DMS114 treated with DMSO at 0.1 percent for 48 hours (cell line): ENCODE results near the gene NFIL3.
A peak's percentile ranks its signal among the peaks of the same experiment; 100 is the strongest.
"Not testable (repeated sequence)": the region's sequence is repeated elsewhere in the genome, so short reads cannot be mapped to it uniquely, and the experiment has no call there.

Experiments
- DNase-seq: peaks from one replicate; lab custom pipeline; 2025; ENCODE audit not compliant: unreplicated experiment; lab: John Stamatoyannopoulos, UW

The NFIL3 gene, protein sequence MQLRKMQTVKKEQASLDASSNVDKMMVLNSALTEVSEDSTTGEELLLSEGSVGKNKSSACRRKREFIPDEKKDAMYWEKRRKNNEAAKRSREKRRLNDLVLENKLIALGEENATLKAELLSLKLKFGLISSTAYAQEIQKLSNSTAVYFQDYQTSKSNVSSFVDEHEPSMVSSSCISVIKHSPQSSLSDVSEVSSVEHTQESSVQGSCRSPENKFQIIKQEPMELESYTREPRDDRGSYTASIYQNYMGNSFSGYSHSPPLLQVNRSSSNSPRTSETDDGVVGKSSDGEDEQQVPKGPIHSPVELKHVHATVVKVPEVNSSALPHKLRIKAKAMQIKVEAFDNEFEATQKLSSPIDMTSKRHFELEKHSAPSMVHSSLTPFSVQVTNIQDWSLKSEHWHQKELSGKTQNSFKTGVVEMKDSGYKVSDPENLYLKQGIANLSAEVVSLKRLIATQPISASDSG

DNA sequence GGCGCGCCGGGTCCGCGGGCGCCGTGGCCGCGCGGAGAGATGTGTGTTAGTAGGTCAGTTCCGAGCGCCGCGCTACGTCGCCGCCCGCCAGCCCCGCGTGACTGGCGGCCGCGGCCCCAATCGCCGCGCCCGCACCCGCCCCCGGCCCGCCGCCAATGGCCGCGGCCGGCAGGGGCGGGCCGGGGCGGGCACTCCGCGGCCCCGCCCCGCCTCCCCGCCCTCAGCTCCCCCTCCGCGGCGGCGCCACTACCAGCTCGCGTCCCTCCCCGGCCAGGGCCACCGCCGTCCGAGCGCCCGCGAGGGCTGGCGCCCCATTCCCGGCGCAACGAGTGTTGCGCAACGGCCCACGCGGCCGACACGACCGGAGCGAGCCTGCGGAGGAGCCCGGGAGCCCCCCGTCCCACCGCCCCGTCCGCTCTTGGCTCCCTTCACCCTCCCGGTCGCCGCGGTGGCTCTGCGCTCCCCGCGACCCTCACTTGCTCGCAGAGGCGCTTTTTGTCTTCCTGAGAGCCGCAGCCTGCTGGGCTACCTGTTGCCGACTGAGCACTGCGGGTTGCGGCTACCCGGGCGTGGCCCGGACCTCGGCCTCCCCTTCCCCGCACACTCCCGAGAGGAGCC, at the start of gene NFIL3:
Gene NFIL3 (minus strand): TSS at position 48 of the 618 bp plus-strand sequence. CDS start 13,098 bp downstream, outside the sequence.
- no peak for DNase-seq

GRCh38 chr9:91471524-91471923, 47.9 kb upstream of the NFIL3 start:
- DNase-seq, result not testable (repeated sequence)

- DNase-seq, result no peak
These were observed 41.8 kb upstream of the NFIL3 start for GRCh38 chr9:91465420-91465819.

GRCh38 chr9:91458906-91459305, 35.3 kb upstream of the NFIL3 start:
- no peak for DNase-seq

- DNase-seq, result no peak
These were observed 29.2 kb upstream of the NFIL3 start for GRCh38 chr9:91452844-91453243.

GRCh38 chr9:91451431-91452270, 28.0 kb upstream of the NFIL3 start:
- no peak for DNase-seq

DNA sequence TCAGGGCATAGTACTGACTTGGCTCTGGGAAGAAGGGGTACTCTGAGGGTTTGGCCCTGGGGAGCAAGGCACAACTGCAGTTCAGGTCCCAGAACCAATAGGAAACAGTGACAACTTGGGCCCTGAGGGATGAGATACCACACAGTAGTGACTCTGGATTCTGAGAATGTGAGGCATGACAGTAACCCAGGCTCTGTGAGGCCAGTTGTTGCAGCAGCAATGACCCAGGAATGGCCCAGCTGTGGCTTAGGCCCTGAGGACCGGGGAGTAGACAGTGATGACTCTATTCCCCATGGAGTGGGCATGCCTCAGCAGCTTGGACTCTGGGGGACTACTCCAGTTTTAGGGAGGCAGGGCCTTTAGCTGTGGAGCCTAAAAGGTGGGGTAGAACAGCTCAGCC, 21.5 kb upstream of the NFIL3 start:
- no peak for DNase-seq

DNA sequence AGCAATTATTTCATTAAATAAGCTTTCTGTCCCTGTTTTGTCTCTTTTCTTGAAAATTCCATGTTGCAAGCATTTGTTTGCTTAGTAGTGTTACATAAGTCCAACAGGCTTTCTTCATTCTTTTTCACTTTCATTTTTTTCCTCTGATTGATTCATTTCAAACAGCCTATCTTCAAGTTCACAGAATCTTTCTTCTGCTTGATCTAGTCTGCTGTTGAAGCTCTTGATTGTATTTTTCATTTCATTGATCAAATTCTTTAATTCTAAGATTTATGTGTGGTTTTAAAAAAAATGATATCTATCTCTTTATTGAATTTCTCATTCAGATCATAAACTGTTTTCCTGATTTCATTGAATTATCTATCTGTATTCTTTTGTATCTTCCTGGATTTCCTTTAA, 20.4 kb upstream of the NFIL3 start:
- DNase-seq, result no peak

GRCh38 chr9:91443321-91443993, 19.8 kb upstream of the NFIL3 start:
- DNase-seq, result no peak

DNA sequence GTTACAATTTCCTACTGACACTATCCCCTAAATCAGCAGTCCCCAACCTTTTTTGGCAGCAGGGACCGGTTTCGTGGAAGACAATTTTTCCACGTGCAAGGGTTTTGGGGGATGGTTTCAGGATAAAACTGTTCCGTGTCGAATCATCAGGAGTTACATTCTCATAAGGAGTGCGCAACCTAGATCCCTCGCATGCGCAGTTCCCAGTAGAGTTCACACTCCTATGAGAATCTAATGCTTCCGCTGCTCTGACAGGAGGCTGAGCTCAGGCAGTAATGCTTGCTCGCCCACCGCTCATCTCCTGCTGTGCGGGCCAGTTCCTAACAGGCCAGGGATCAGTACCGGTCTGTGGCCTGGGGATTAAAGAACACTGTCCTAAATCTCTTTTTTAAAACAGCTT, 13.2 kb upstream of the NFIL3 start:
- no peak for DNase-seq

DNA sequence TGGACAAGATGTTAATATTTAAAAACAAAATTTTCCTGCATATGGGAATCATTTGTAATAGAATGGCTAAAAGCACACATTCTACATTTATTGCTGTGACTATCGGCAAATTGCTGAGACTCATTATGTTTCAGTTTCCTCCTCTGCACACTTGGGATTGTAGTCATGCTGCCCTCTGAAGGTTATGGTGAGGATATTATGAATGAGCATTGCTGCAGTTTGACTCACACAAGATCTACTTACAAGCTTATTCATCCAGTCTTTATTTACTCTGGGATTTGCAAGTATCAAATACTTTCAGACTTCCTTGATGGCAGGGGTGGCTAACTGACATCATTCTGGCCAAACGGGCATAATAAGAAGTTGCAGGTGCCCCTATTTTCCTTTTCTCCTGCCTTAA, 9.5 kb upstream of the NFIL3 start:
- DNase-seq, result peak; percentile 6

DNA sequence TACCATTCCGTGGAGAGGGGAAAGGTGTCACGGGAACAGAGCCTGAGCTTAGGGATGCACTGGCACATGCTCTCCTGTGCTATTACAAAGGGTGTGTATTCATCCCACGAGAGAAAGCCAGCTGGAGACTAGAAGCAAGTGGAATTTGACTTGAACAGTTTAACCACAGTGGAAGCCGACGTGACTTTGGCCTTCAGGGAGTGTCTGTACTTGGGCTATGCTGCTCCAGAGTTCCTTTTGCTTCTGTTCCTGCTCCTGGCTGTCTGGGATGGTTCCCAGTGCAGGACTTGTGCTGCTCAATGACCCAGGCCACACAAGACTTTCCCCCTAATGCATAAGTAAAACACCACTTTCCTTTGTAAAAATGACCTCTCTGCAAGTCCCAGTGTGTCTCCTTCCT, 7.9 kb upstream of the NFIL3 start:
- no peak for DNase-seq

DNA sequence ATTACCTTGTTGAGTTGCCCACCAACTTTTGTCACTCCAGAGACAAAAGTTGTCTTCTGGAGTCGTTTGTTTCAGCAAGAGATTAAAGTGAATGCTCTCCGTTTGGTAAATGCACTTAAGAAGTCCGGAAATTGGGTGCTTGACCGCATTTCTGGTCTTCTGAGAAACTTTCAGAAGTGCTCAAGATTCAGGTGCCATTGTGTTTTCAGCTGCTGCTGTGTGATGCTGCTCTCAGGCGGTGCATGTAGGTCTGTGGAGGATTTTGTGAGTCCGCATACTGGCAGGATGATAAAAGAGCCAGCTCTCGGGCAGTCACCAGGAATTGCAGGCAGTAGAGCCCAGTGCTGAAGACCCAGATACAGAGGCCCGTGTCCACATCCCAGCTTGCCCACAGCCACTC, 5.9 kb upstream of the NFIL3 start:
- DNase-seq, result no peak

- no peak for DNase-seq
These were observed 5.3 kb upstream of the NFIL3 start for GRCh38 chr9:91428927-91429351.

- no peak for DNase-seq
These were observed 4.8 kb upstream of the NFIL3 start for GRCh38 chr9:91428436-91428835.

DNA sequence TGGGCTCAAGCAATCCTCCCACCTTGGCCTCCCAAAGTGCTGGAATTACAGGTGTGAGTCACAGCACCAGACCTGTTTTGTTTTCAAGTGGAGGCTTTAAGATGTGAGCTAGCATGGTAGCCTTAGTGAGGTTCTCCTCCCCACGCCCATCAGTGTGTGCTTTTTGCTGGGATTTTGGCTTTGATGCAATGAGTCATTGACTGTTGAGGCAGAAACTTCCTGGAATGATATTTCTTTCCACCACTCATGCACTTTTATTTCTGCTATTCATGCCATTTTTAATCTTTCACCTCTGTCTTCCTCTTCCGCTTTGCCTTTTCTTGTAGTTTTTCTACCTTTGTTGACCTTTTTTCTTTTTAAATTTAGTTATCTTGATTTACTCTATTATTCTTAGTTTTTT, 4.2 kb upstream of the NFIL3 start:
- no peak for DNase-seq

- DNase-seq, result peak; percentile 44
These were observed 2.6 kb upstream of the NFIL3 start for GRCh38 chr9:91426123-91426745.

GRCh38 chr9:91425271-91425670, 1.6 kb upstream of the NFIL3 start:
- no peak for DNase-seq

GRCh38 chr9:91424403-91425176, 958 bp upstream of the NFIL3 start:
- no peak for DNase-seq
